ENCODE data around the gene TRIM16. TPM values are rescaled to one million over a fixed set of nuclear protein-coding genes. Genes with fewer than 3 reads are reported as not detected.
"Not testable (repeated sequence)": the region's sequence is repeated elsewhere in the genome, so short reads cannot be mapped to it uniquely, and the experiment has no call there.

The TRIM16 gene
- total RNA-seq: 10 to 100 TPM; 12.4 to 17.8 (median 17.2) TPM

DNA sequence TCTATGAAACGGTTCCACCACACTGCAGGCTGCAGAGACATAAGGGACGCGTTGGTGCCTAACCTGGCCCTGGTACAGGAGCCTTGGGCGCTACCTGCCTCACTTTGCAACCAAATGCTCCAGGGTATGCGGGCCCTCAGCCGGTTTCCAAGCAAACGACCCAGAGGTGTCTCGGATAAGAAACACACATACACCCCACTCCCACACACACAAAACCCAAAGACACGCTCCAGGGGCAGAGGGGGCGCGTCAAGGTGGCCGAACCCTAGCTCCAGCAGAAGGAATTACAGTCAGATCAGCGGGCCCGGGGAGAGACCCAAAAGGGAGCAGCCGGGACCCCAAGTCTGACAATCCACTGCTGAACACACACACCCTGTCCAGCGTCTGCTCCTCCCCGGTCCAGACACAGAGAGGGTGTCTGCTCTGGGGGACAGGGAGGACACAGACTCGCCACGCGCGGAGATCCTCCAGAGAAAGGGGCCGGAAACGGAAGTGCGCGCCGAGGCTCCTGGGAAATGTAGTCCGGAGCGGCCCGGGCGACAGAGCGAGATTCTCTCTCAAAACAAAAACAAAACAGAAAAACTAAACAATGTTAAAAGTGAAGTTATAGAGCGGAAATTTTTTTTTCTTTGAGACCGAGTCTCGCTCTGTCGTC lies at the start of gene TRIM16:
TSS of gene TRIM16 (minus strand) at position 488 of the 655 bp plus-strand sequence. CDS start 32,702 bp downstream, outside the sequence.
- TF ChIP-seq, protein P1, sequence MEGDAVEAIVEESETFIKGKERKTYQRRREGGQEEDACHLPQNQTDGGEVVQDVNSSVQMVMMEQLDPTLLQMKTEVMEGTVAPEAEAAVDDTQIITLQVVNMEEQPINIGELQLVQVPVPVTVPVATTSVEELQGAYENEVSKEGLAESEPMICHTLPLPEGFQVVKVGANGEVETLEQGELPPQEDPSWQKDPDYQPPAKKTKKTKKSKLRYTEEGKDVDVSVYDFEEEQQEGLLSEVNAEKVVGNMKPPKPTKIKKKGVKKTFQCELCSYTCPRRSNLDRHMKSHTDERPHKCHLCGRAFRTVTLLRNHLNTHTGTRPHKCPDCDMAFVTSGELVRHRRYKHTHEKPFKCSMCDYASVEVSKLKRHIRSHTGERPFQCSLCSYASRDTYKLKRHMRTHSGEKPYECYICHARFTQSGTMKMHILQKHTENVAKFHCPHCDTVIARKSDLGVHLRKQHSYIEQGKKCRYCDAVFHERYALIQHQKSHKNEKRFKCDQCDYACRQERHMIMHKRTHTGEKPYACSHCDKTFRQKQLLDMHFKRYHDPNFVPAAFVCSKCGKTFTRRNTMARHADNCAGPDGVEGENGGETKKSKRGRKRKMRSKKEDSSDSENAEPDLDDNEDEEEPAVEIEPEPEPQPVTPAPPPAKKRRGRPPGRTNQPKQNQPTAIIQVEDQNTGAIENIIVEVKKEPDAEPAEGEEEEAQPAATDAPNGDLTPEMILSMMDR (IDR thresholded peaks at IDR 0.05): peak in 1 of 6 experiments; percentile 38
- TF ChIP-seq POLR2A (IDR thresholded peaks at IDR 0.05): peak in 1 of 2 donors; percentile 24
- H3K36me3 ChIP-seq, H3K27me3 ChIP-seq, H3K9me3 ChIP-seq, H3K4me1 ChIP-seq: not testable (repeated sequence)
- peak; percentile 78 to 92 (median 86) for DNase-seq
- Histone ChIP-seq H3K4me3 (peak within 1 kb of the TSS; percentile 48 to 75 (median 52)), H3K27ac (peak within 1 kb of the TSS in 3 of 4 donors; percentile 1 to 46 (median 44))

DNA sequence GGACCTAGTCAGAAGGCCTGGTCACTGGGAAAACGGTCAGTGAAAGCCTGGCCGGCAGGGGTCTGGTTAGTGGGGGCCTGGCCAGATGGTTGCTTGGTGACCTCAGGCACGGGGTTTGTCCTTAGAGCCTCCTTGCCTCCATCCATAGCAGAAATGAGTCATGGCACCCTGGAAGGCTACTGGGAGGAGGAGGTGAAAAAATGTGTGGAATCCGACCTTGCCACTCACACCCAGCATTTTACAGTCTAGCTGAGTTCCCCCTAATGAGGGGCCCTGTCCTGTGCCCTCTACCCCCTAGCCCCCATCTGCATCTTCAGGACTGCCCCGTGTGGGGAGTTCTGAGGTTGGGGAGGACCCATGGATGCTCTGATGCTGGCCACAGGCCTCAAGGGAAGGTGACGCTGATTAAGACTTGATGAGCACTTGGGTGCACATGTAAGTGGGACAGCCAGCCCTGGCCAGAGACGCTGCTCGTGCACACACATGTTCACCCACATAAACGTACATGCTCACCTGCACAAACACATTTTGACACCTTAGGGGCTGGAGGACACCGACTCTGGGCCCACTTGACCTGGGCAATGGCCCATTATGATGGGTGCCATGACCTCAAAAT lies 49.2 kb upstream of the TRIM16 start:
- H3K9me3 ChIP-seq, H3K27me3 ChIP-seq, DNase-seq: not testable (repeated sequence)

DNA sequence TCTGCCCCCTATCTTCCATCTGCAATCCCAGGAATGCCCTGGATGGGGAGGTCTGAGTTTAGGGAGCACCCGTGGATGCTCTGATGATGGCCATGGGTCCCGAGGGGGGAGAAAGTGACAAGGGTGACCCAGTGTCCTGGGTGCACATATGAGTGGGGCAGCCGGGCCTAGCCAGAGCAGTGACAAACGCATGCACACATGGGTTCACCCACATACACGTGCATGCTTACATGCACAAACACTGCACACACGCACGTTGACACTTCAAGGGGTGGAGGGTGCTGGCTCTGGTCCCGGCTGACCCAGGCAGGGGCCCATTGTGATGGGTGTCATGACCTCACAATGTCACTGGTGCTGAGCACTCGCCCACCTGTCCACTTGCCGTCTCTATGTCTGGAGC lies 47.8 kb upstream of the TRIM16 start, which contains the start of gene TBC1D26:
TSS of gene TBC1D26 (plus strand) at position 384 of the 400 bp plus-strand sequence. CDS start 3,066 bp downstream, outside the sequence.
- DNase-seq, H3K4me3 ChIP-seq, H3K9me3 ChIP-seq, H3K36me3 ChIP-seq, H3K27ac ChIP-seq, H3K27me3 ChIP-seq, H3K4me1 ChIP-seq: not testable (repeated sequence)

More for the DNA sequence above, 49.2 kb upstream of the TRIM16 start:
- H3K4me3 ChIP-seq, H3K36me3 ChIP-seq, H3K4me1 ChIP-seq, H3K27ac ChIP-seq: not testable (repeated sequence)

DNA sequence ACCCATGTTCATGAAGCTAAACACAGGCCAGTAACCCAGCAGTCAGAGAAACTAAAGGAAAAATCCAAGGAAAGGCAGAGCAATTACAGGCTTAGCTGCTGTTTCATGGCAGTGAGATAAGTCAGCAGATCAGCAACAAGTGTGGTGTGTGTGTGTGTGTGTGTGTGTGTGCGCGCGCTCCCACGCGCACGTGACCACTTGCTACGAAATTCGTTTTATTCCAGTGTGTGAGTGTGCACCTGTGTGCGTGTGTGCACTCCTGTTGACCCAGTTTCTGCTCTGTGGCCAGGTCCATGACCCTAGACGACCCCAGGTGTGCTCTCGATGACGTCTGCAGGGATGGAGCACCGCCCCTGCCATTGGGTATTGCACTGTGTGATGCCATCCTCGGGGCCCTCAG lies 46.4 kb upstream of the TRIM16 start:
- not testable (repeated sequence) for H3K4me3 ChIP-seq, H3K36me3 ChIP-seq, H3K27me3 ChIP-seq, DNase-seq, H3K4me1 ChIP-seq, H3K9me3 ChIP-seq, H3K27ac ChIP-seq

DNA sequence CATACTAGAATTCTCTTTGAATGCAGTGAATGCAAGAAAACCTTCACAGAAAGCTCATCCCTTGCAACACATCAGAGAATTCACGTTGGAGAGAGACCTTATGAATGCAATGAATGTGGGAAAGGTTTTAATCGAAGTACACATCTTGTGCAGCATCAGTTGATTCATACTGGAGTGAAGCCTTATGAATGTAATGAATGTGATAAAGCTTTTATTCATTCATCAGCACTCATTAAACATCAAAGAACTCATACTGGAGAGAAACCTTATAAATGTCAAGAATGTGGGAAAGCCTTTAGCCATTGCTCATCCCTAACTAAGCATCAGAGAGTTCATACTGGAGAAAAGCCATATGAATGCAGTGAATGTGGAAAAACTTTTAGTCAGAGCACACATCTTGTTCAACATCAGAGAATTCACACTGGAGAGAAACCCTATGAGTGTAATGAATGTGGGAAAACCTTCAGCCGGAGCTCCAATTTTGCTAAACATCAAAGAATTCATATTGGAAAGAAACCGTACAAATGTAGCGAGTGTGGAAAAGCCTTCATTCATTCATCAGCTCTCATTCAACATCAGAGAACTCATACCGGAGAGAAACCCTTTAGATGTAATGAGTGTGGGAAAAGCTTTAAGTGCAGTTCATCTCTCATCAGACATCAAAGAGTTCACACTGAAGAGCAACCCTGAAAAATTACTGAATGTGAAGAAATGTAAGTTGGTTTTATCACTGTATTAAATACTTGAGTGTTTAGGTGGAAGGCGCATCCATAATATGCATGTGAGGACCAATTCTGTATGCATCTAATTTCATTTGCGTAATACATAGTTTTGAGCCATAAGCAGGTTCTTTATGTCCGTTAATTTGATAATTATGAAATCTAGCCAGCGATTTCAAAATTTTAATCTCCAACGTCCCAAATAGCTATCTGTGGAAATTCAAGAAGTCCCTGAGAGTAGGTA lies 32.8 kb upstream of the TRIM16 start:
- peaks cover 0 to 13% (median 0%) of the 10 kb centered on the region in 3 donors for H3K36me3 ChIP-seq
- H3K9me3 ChIP-seq: peaks cover 0 to 32% (median 6%) of the 10 kb centered on the region in 4 donors
- H3K27ac ChIP-seq, DNase-seq, H3K4me3 ChIP-seq, H3K27me3 ChIP-seq, H3K4me1 ChIP-seq: not testable (repeated sequence)

DNA sequence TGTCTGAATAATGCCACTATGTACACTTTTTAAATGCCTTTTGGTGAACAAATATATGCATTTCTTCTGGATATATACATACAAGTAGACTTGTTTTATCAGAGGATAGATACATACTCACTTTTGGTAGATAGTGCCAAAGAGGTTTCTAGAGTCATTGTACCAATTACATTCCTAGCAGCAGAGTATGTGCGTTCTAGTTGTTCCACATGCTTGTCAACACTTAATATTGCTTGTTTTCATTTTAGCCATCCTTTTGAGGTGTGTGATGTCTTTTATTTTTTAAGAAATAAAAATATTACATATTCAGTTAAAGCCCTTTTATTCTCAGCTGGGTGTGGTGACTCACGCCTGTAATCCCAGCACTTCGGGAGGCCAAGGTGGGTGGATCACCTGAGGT lies 24.8 kb upstream of the TRIM16 start:
- not testable (repeated sequence) for H3K4me1 ChIP-seq, DNase-seq, H3K27me3 ChIP-seq, H3K4me3 ChIP-seq, H3K27ac ChIP-seq
- peaks cover 0 to 11% (median 0%) of the 10 kb centered on the region in 4 donors for H3K9me3 ChIP-seq
- peaks cover 0 to 39% (median 0%) of the 10 kb centered on the region in 3 donors for H3K36me3 ChIP-seq

DNA sequence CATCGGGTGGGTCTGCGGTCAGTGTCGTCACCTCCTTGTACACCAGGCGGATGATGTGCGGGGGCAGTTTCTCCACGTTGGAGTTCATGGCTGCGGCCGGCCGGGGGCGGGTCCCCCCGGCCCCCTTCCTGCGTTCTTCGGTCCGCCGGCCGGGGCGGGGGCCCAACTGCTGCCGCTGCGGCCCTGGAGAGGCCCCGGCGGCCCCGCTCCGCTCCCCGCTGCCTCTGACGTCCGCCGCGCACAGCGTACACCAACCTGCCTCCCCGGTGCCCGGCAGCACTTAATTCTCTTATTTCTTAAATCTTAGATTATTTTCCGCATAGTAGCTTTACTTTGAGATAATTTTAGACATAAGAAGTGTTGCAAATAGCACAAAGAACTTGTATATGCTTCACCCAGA lies 20.7 kb upstream of the TRIM16 start:
- not testable (repeated sequence) for H3K4me1 ChIP-seq, H3K4me3 ChIP-seq, H3K9me3 ChIP-seq, H3K27ac ChIP-seq, DNase-seq, H3K27me3 ChIP-seq
- H3K36me3 ChIP-seq: peaks cover 0 to 37% (median 0%) of the 10 kb centered on the region in 3 donors

DNA sequence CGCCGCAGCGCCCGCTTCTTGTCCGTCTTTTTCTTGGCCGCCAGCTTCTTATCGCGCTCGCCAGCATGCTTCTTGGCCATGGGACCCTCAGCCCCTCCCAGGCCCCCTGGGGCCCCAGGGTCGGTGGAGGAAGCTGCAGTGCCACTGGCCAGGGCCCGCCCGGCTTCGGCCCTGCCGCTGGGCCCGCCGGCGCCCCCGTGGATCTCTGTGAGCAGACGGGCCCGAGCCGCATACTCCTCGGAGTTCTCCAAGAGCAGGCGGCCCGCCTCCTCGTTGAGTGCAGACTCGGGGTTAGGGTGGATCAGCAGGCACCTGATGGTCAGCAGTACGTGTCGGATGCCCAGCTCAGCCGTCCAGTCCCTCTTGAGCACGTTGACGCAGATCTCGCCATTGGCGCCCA lies 20.1 kb upstream of the TRIM16 start:
- not testable (repeated sequence) for H3K9me3 ChIP-seq, H3K27me3 ChIP-seq, H3K4me1 ChIP-seq, DNase-seq, H3K4me3 ChIP-seq, H3K27ac ChIP-seq
- peaks cover 0 to 37% (median 0%) of the 10 kb centered on the region in 3 donors for H3K36me3 ChIP-seq

DNA sequence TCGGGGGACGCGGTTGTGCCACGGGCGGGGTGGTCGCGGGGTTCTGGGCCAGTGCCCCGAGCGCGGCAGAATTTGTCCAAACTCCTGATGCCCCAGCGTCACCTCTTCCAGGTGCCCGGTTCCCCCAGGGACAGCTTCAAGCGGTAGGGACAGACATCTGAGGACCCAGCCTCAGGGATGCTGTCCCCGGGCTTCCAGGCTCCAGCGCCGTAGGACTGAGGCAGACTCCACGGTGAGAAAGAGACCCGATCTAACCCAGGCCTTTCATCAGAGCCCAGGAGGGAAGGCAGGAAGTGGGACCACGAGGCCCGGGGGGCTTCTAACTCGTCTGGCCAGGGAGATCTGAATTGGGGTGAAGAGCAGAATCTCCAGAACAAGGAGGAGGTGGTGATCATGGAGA lies 15.8 kb upstream of the TRIM16 start:
- Histone ChIP-seq H3K4me3 (peak overlapping the region; percentile 46 to 71 (median 63)), H3K27ac (peak overlapping the region; percentile 48 to 71 (median 56))
- not testable (repeated sequence) for H3K36me3 ChIP-seq, H3K9me3 ChIP-seq, DNase-seq, H3K27me3 ChIP-seq, H3K4me1 ChIP-seq

All from Peyer's patch (tissue), 4 donors.